G401.6 (cell line): ENCODE data around the gene TUBAL3.

ENCODE experiments used
- FAIRE-seq: peaks from 2 replicates; lab custom pipeline; 2012; peaks lifted over from hg19 to GRCh38; lab: Jason Lieb, UNC

Gene TUBAL3

GRCh38 chr10:5404208-5405041 lies at the start of gene TUBAL3:
Gene TUBAL3 (minus strand): TSS chr10:5404828. CDS start chr10:5404792, 36 bp downstream.
- no peak for FAIRE-seq

- FAIRE-seq, result no peak
Measured at GRCh38 chr10:5453749-5454489, 49.3 kb upstream of the TUBAL3 start.

DNA sequence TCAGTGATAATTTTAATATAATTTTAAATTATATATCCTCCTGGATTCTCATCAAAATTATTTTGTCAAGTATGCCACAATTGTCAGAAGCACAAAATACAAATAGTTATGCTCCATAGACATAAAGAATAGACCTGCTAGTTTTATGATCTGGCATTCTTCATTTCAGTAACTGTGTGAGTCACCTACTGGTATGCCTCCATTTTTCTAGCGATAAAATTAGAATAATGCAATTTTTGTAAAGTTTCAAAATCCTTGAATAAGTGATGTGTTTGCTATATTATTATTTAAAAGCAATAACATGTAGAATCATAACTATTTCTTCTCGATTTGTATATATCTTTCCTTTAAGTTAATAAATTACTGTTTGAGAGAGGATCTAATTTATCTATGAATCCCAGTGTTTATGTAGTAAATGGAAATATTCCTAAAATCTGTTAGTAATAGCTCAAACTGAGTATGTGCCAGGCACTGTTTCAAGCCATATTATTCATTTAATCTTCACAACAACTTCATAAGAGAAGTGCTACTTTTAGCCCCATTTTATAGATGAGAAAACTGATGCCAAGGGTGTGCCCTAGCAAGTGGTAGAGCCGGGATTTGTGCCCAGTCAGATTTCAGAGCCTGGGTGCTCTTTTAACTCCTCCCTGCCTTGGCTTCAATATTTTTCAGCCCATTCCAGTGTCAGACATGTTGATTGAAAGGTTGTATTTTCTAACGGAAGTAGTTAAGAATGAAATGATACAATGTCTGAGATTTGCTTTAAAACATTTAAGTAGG lies 46.2 kb upstream of the TUBAL3 start:
- peak; percentile 6 for FAIRE-seq

DNA sequence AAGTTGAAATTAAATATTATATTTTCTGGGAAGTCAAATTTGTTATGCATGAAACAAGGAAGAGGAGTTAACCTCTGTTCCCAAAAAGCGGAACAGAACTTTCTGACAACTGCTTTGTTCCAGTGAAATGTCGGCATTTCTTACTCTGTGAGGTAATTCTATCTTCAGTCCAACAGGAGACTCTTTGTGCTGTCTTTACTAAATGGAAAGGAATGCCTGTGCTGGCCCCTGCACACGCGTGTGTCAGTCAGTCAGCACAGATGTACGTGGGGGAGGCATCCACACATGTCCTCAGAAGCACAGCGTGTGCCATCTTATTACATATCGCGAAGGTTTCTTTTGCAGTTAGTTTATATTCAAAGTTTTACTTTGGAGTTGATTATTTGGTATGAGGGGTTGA lies 45.2 kb upstream of the TUBAL3 start:
- FAIRE-seq, result no peak

DNA sequence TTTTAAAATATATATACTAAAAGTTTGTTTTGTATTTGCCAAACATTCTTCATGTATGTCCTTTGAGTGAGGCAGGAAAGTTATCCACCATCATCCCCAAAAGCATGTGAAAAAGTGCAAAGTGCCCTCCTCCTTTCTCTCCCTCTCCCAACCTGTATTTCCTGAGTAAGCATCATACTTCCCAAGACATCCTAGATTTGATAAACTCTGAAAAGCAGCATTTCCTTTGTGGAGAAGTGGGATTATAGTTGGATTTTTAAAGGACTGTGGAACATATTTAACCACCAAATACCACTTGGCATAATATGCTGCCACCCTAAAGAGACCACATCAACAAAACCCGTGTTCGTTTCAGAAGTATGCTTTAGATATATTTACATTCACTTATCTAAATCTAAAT lies 44.6 kb upstream of the TUBAL3 start:
- FAIRE-seq, result no peak

DNA sequence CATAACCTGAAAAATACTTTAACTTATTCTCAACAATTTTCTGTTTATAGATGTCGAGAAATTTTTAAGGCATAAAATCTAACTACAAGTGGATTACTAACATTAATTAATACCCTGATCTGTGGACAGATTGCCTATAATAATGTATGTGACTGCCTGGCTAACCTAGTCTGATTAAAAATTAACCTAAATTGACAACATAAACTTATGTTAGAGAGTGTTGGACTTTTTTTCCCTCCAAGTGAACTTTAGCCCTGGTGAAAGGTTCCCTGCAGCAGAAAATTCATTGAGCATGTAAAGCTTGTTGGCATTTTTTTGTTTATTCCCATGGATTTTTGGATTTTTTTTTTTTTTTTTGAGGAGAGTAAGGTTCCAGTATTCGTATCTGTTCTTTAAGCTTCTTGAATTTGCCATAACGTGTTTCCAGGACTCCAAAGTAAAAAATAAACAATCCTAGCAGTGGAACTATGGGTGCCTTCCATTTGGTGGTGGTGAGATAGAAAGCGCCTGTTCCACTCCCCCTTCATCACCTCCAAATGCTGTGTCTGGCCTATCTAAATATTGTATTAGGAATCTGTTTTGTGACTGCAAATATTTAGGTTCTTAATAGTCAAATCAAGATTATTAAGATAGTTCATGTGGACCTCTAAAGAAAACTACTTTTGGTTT lies 43.8 kb upstream of the TUBAL3 start:
- FAIRE-seq, result peak; percentile 6

DNA sequence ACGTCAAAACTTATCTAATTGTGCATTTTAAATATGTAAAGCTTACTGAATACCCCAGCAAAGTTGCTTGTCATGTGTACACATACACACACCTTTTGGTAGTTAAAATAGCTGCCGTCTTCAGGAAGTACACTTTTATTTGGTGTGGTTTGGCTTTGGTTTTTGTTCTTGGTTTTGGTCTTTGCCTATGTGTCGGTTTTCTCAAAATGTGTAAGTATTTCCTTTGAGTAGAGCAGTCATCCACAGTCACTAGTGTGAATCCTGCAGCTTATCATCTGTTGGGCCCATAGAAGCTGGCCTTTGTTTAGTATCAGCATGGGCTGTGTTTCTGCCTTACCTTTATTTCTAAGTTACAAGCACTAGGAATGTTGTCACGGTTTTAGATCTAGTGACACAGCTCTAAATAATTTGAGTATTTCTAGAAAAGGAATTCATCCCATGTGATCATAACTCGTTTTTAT lies 43.0 kb upstream of the TUBAL3 start:
- FAIRE-seq, result peak; percentile 68

DNA sequence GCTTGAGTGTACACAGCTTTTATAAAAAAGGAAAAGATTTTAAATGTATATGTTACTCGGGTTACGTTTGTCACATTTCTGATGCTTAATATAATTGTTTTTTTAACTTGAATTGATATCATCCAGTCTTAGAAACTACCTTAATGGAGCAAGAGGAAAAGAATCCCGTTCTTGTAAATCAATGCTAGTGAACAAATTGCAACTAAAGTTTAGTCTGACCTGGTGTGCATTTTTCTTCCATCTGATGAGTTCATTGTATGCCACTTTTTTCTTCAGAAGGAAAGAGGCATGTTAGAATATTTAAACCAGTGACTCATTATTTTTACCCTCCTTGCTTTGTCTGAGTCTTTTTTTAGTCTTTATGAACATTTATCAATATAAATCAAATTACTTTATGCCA lies 42.4 kb upstream of the TUBAL3 start:
- FAIRE-seq, result no peak

GRCh38 chr10:5446390-5446926 lies 41.8 kb upstream of the TUBAL3 start:
- FAIRE-seq, result peak; percentile 94

GRCh38 chr10:5445006-5445405 lies 40.4 kb upstream of the TUBAL3 start:
- FAIRE-seq, result no peak

GRCh38 chr10:5443429-5443828 lies 38.8 kb upstream of the TUBAL3 start:
- no peak for FAIRE-seq

DNA sequence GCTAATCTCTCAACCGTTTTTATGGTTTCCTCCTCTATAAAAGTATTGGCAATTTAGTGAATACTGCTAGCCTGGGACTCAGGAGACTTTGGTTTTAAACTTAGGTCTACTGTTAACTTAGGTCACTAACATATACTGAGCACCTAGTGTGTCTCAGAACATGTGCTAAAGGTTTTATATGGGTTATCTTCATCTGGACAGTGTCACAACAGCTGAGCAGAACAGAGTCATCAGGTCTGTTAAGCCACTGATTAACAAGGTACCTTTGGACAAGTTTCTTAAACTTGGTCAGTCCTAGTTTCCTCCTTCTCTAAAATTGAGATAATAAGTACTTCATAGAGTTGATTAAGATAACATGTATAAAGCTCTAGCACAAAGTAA lies 38.4 kb upstream of the TUBAL3 start:
- FAIRE-seq, result no peak

DNA sequence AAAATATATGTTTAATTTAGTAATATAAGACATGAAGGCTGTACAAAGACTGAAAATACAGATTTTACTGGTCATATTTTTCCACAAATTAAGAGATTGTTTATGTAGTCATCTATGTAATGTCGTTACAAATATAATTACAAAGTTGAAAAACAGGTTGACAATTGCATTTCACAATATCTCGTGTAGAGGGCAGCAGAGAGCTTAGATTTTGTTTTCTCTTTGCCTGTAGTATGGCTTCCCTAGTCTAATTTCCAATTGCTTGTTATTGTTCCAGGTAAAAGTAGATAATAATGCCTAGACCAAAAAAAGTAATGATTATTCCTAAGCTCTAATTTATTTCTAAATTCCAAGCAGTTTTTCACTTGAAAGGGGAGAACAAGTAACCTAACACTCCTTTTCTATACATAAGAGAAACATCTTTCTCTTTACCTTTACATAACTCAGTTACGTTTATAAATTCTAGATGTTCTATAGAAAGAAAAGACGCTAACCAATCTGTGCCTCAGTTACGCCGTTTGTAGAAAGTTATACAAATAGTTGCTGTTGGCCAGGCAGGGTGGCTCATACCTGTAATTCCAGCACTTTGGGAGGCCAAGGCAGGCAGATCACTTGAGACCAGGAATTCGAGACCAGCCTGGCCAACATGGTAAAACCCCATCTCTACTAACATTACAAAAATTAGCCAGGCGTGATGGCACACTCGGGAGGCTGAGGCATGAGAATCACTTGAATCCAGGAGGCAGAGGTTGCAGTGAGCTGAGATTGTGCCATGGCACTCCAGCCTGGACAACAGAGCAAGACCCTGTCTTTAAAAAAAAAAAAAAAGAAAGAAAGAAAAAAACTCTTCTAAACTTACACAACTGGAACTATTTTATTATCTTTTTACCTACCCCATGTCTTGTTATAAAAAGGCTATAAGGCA lies 37.7 kb upstream of the TUBAL3 start:
- FAIRE-seq, result peak; percentile 92

GRCh38 chr10:5441106-5441505 lies 36.5 kb upstream of the TUBAL3 start:
- no peak for FAIRE-seq

DNA sequence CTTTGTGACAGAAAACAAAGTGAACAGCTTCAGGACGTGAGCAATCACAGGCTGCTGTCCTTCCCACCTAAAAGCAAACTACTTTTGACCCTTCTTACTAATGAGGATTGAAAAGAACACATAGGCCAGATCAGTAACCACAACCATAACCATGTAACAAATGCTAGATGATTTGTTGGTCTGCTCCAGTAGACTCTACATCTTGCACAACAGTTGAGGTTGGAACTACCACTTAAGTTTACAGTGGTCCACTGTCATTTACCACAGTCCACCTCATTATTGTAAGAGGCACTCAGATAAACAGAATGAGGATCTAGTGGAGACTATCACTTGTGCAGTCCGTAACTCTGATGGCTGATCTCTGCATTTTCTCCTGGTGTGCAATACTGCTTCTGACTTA lies 35.6 kb upstream of the TUBAL3 start:
- no peak for FAIRE-seq

- no peak for FAIRE-seq
Measured at GRCh38 chr10:5435328-5435727, 30.7 kb upstream of the TUBAL3 start.

DNA sequence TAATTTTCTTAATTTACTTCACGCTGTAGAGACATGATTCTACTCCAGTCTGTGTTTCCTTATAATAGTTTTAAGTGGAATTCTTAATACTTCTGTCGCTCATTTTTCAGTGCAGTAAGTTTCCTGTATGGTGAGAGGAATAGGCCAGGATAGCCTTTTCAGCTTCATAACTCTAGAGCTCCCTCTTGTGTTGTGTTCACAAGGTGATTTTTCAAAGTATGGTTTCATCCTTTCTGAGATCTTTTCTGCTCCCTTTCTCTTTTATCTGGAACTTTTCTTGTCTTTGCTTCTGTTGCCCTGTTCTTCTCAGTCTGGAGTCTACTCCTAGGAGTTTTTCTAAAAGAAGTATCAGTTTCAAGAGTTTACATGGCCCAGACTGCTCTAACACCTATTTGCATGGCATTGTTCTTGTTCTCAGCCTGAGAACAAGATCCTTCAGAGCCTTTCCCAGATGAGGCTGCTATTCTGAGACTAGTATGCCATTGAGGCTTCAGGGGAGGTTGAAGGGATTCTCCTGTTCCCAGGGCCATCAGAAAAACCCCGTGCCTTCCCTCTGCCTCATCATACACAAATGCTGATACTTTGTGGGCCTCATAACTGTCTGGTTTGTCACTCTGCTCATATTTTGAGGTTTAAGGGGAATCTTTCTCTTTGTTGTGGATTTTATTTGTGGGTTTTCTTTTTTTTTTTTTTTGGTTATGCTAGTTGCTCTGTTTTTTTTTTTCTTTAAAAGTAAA lies 29.6 kb upstream of the TUBAL3 start:
- FAIRE-seq, result peak; percentile 93

- no peak for FAIRE-seq
Measured at GRCh38 chr10:5433182-5433581, 28.6 kb upstream of the TUBAL3 start.

GRCh38 chr10:5428133-5428532 lies 23.5 kb upstream of the TUBAL3 start:
- no peak for FAIRE-seq

- FAIRE-seq, result no peak
Measured at GRCh38 chr10:5424751-5425150, 20.1 kb upstream of the TUBAL3 start.
